Measurements from ENCODE around the gene ATP5ME.

GRCh38 chr4:633976-634598, 40.0 kb downstream of the ATP5ME start:
- TF ChIP-seq EP300 (IDR thresholded peaks at IDR 0.05; ENCODE audit: borderline replicate concordance) = no peak
- no peak for TF ChIP-seq YY1 (IDR thresholded peaks at IDR 0.05; ENCODE audit: low read depth)
- TF ChIP-seq MAX (IDR thresholded peaks at IDR 0.05) = no peak
- no peak for TF ChIP-seq REST (IDR thresholded peaks at IDR 0.05; ENCODE audit: low read depth)
- no peak for TF ChIP-seq CREB1 (IDR thresholded peaks at IDR 0.05; ENCODE audit: low read depth)
- TF ChIP-seq TCF12 (IDR thresholded peaks at IDR 0.05; ENCODE audit: low read depth) = no peak
- no peak for TF ChIP-seq TAF1 (IDR thresholded peaks at IDR 0.05; ENCODE audit: low read depth)

All from Ishikawa (cell line).